HK-2 (cell line): ENCODE results near the gene AGBL5.
"Not testable (repeated sequence)": the region's sequence is repeated elsewhere in the genome, so short reads cannot be mapped to it uniquely, and the experiment has no call there.

Experiments
- DNase-seq: peaks from one replicate; pipeline ENCODE4 v3.0.0-alpha.2; 2018; ENCODE audit not compliant: unreplicated experiment

The AGBL5 gene

DNA sequence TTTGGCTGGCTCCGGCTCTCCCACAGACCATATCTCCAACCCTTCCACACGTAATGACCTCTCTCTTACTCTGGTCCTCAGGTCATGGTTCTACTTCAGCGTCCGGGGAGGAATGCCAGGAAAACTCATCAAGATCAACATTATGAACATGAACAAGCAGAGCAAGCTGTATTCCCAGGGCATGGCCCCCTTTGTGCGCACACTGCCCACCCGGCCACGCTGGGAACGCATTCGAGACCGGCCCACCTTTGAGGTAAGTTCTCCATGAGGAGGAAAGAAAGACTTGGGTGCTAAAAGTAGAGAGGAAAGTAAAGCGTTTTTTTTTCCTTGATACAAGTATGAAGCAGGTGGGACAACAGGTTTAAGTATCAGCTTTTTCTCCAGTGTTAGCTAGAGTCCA is 1.9 kb downstream of the AGBL5 start:
- DNase-seq: no peak

DNA sequence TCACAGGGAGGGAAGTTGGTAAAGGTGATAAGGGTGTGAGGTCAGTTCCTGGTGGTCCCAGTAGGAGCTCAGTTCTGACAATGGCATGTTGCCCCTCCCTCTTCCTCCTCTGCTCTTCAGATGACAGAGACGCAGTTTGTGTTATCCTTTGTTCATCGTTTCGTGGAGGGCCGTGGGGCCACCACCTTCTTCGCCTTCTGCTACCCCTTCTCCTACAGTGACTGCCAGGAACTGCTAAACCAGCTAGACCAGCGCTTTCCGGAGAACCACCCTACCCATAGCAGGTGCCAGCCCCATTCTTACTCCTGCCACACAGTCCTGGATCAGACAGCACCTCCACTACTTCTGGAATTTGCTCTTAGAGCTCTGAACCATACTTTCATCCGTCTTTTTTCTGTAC is 2.3 kb downstream of the AGBL5 start:
- DNase-seq: no peak

DNA sequence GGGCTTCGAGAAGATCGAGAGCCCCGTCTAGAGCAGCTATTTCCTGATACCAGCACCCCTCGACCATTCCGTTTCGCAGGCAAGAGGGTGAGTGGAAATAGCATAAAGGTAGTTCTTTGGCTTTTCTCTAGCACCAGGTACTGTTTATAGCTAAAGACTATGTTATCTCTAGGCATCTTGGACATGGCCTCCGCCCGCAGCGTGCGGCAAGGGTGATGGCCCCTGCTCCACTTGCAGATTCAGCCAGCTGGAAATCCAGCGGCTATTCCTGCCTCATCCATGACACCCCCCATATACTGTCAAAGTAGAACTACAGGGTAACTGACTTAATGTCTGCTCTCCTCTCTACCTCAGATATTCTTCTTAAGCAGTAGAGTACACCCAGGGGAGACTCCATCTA is 3.3 kb downstream of the AGBL5 start:
- DNase-seq: no peak

GRCh38 chr2:27057184-27057583 is 5.7 kb downstream of the AGBL5 start:
- DNase-seq: no peak

DNA sequence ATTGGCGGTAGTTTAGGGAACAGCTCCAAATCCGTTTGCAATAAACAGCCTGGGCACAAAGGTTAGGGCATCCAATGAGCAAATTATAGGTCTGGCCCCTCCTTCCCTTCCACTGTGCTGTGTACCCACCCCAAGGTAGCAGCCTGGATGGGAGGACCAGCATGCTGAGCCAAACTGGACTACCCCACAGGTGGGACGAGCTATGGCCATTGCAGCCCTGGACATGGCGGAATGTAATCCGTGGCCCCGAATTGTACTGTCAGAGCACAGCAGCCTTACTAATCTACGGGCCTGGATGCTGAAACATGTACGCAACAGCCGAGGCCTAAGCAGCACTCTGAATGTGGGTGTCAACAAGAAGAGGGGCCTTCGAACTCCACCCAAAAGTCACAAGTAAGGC is 6.7 kb downstream of the AGBL5 start:
- no peak for DNase-seq

- no peak for DNase-seq
These were observed 7.8 kb downstream of the AGBL5 start for GRCh38 chr2:27059141-27059820.

DNA sequence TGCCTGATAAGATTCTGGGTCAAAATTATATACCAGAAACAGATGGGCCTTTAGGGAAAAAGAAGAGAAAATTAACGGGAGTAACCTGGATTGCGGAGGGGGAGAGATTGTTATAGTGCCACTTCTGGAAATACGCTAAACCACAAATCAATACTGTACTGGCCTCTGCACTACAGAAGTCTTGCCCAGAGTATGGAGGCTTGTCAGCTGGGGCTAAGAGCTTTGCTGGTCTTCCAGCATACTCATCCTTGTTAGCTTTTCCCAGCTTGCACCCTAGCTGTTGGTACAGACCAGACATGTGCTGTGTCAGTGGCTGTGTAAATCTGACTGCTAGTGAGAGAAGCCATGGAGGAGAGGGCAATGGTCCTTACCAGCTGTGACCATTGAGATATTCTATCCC is 8.9 kb downstream of the AGBL5 start:
- DNase-seq: no peak

- no peak for DNase-seq
These were observed 13.7 kb downstream of the AGBL5 start for GRCh38 chr2:27065128-27065527.

DNA sequence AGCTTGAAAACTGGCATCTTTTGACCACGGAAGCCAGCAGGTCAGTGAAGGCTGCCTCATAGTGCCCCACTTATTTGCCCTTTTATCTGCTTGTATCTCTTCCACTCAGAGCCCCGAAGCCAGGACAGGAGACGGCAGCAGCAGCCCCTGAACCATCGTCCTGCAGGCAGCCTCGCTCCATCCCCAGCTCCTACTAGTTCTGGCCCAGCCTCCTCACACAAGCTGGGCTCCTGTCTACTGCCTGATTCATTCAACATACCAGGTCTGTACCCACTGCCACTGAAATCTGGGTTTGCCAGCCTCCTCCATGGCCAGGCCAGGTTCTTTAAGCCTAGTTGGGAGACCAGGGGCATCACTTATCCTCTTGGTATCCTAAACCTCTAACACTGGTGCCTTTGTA is 15.9 kb downstream of the AGBL5 start:
- no peak for DNase-seq

GRCh38 chr2:27069436-27069835 is 18.0 kb downstream of the AGBL5 start:
- no peak for DNase-seq

DNA sequence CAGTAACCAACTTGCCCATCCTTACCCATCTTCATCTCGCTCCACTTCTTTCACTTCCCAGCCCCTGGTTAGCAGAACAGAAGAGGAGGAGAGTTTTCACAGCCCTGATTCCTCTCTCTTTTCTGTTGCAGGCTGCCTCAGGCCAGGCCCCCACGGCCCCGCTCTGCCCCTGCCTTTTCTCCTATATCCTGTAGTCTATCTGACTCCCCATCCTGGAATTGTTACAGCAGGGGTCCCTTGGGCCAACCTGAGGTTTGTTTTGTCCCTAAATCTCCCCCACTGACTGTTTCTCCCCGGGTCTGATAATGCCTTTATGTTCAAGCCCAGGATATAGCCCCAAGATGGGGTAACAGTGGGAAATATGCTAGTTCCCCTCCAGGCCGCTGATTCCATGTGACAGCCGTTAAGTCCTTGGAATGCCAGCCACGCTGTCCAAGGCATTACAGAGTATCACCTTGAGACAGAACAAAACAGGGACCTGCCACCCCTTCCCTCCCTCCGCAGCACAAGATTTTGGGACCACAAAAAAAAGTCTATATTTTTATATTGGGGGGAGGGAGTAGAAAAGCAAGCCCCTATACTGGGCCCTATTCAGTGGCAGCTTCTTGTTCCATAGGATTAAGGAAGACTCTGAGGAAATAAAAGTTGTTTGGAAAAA is 18.6 kb downstream of the AGBL5 start:
- no peak for DNase-seq

DNA sequence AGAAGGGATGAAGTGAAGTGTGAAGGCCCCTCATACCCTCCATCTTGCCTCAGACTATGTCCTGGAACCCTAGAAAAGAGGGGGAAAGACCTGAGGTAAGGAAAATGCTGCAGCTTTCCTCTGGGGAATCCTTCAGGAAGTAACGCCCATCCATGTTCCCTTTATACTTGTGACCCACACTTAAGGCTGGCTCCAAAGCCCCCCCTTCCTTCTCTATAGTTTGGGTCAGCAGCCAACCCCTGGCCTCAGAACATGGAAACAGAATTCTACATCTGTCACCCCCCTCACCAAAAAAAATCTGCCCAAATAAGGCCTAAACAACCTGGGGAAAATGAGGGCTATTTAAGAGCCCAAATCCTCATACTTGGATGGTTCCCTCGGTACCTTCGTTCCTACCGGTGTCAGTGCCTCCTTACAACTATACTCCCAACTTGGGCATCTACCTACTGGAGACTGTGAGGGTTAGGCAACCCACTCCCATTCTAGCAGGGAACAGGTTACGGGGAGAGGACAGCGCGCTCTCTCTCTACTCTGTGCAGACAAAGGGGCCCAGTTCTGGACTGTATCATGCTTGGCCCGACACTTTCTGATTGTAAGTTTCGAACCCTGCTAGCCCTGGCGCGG is 19.3 kb downstream of the AGBL5 start:
- no peak for DNase-seq

DNA sequence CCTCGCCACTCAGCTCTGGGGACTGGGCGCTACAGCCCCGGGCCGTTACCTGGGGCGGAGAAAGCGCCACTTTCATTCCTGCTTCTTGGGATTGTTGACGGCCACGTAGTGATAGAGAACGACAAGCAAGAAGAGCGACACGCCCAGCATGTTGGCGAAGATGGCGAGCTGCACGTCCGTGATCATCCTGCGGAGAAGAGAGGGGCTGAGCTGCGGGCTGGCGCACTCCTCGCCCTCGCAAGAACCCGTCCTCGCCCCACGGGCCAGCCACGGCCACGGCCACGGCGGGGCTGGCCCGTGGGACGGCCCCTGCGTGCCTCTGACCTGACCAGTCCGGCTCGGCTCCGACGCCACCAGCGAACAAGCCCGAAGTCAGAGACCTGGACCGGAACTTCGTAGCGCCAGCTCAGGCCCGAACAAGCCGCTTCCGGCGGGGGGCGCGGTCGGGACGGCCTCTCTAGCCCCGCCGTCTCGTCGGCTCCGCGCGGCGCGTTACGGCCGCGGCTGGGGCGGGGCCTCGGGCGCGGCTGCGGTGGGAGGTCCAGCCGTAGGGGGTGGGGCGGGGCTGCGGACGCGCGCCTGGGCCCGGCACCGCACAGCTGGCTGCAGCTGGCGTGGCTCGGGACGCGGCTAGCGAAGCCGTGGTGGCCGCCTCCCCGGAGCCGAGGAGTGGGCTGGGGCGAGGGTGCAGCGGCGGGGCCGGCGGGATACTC is 20.0 kb downstream of the AGBL5 start, which contains the start of gene OST4:
OST4 (minus strand) TSS at position 378 of the 713 bp plus-strand sequence.
- peak; percentile 89 for DNase-seq

DNA sequence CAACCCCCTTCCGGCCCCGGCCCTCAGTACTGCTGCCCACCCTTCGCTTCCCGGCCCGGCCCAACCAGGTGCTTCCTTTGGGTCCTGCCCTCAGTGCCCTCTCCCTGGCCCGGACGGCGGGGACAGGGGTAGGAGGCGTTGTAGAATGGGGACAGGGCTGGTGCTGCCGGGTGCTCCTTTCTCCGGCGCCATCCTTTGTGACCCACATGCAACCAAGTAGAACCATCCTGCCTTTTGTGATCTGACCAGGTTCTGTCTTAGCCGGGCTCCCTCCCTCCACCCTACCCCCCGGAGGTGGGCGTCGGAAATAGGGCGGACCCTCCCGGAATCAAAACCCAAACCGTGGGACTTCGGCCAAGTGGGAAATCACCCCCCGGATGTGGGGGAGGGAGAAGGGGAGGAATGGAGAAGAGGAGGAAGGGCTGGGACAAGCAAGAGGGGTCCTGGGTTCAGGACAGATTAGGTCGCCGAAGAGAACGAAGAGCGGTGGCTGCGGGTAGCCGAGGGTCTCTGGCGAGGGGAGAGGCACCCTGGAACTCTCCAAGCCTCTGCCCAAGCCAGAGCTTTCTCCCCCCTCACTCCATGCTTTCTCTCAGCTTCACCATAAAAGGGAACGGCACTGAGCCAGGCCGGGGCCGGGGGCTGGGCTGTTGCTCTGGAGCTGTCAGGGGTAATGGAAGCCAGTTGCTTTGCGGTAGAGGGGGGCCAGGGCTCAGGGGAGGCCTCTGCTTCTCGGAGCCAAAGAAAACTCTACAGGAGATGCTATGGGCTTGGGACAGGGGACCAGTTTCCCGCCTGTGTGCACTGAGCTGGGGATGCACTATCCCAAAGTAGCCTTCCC is 20.7 kb downstream of the AGBL5 start:
- no peak for DNase-seq

- no peak for DNase-seq
These were observed 21.5 kb downstream of the AGBL5 start for GRCh38 chr2:27072920-27073319.

GRCh38 chr2:27073782-27074181 is 22.3 kb downstream of the AGBL5 start:
- DNase-seq: no peak

- DNase-seq: no peak
These were observed 23.5 kb downstream of the AGBL5 start for GRCh38 chr2:27074738-27075565.

GRCh38 chr2:27075566-27075871 is 24.1 kb downstream of the AGBL5 start:
- DNase-seq: not testable (repeated sequence)

- no peak for DNase-seq
These were observed 24.9 kb downstream of the AGBL5 start for GRCh38 chr2:27076323-27076722.

DNA sequence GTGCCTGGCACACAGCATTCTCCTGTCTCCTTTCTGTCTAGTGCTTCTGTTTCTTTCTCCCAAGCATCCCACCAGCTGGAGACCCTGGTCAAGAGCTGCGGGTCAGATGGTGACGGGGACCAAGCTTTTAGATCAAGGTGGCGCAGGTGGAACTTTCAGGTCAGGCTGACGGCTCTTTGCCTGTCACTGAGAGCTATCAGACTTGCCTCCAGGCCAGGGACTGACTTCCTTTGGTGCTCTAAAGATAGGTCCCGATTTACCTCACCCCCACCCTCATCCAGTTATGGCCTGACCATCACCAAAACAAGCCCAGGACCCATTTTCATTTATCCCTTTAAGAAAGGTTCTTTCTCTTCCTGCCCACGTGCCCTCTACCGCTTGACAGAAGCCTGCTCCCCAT is 25.8 kb downstream of the AGBL5 start:
- DNase-seq: no peak
